GM18909 (cell line): ENCODE data around the gene MRPL58.
"Not testable (repeated sequence)": the region's sequence is repeated elsewhere in the genome, so short reads cannot be mapped to it uniquely, and the experiment has no call there.

ENCODE experiments used
- ATAC-seq: cut with Tn5 transposase; IDR thresholded peaks from one replicate; pipeline ENCODE4 v1.9.1; 2021; ENCODE audit warnings: mild to moderate bottlenecking; ENCODE audit not compliant: unreplicated experiment, poor library complexity

MRPL58 gene

DNA sequence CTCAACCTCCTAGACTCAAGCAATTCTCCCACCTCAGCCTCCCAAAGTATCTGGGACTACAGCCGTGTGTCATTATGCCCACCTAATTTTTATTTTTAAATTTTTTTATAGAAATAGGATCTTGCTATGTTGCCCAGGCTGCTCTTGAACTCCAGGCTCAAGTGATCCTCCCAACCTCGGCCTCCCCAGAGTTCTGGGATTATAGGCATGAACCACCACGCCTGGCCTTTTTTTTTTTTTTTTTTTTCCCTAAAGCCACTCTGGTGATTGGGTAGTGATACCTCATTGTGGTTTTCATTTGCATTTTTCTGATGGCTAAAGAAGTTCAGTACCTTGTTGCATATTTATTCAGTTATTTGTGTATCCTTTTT, 26.3 kb upstream of the MRPL58 start:
- ATAC-seq = no peak

GRCh38 chr17:74987418-74987908, 25.0 kb upstream of the MRPL58 start, which contains the start of gene CDR2L:
CDR2L (plus strand) TSS chr17:74987632; CDS start chr17:74988044, 412 bp downstream.
- ATAC-seq = peak; percentile 85

DNA sequence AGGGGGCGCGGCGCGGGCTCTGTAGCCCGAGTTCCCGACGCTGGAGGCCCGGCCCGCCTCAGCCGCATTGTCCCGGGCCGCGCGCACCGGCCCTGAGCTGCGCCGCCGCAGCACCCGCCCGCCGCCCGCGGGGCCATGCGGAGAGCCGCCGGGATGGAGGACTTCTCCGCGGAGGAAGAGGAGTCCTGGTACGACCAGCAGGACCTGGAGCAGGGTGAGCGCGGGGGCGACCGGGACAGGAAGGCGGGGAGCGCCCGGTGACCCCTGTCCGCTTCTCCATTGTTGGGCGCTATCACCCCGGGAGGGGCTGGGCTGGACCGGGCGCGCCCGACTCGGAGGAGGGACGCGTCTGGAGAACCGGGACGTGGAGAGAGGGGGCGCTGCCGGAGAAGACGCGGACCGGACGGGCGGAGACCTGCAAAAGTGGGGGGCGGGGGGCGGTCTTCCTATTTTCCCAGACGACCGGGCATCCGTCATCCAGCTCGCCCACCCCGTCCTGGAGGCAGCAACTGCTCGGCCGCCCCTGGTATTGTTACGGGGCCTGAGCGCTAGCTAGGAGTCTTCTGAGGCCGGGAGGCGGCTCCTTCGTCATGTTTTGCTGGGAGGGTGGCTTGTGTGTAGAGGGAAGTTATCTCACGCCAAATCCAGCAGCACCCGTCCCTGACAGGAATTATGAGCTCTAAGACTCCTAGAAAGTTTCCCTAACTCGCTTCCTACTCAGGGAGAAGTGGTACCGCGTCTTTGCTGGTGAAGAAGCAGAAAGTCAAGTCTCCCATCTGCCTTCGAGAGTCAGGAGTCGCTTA, 24.4 kb upstream of the MRPL58 start:
- peak; percentile 33 for ATAC-seq

DNA sequence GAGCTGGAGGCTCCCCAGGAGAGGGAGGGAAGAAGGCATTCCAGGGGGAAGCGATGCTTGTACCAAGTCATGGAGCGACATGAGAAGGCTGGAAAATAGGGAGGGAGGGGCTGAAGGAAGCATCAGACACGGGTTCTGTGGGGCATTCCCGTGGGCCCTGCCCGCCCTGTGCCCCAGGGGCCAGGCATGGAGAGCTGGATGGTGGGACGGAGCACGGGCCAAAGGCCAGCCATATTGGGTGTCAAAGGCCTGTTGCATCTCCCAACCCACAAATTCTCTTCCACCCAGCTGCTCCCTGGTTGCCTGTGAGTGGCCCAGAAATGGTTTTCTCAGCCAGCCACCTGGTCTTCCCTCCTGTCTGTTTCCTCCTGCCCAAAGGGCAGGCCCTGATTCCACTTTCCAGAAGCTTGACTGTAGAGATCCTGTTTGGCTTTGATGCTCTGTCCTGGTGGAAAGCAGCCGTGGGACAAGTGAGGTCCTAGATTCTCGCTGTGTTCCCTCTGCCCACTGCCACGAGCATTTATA, 21.8 kb upstream of the MRPL58 start:
- no peak for ATAC-seq

GRCh38 chr17:74992223-74992622, 20.2 kb upstream of the MRPL58 start:
- no peak for ATAC-seq

- no peak for ATAC-seq
Measured at GRCh38 chr17:74994440-74994839, 18.0 kb upstream of the MRPL58 start.

- no peak for ATAC-seq
Measured at GRCh38 chr17:74995847-74996246, 16.6 kb upstream of the MRPL58 start.

DNA sequence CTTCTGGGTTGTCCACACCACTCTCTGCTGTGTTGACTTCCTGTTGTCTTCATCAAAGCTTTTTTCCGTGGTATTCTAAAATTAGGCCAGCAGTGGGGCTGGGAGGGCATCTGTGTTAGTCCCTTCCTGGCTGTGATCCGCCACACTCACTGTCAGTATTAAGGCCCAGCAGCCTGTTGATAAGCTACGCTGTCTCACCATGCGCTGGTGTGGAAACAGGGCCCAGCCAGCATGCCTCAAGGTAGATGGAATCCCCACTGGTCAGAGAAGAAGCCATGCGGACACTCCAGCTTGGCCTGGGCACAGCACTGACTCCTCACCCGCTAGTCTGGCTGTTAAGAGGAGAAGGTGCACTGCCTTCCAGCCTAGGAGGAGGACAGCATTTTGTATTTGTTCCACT, 13.7 kb upstream of the MRPL58 start:
- ATAC-seq = no peak

GRCh38 chr17:74999523-74999922, 12.9 kb upstream of the MRPL58 start:
- no peak for ATAC-seq

DNA sequence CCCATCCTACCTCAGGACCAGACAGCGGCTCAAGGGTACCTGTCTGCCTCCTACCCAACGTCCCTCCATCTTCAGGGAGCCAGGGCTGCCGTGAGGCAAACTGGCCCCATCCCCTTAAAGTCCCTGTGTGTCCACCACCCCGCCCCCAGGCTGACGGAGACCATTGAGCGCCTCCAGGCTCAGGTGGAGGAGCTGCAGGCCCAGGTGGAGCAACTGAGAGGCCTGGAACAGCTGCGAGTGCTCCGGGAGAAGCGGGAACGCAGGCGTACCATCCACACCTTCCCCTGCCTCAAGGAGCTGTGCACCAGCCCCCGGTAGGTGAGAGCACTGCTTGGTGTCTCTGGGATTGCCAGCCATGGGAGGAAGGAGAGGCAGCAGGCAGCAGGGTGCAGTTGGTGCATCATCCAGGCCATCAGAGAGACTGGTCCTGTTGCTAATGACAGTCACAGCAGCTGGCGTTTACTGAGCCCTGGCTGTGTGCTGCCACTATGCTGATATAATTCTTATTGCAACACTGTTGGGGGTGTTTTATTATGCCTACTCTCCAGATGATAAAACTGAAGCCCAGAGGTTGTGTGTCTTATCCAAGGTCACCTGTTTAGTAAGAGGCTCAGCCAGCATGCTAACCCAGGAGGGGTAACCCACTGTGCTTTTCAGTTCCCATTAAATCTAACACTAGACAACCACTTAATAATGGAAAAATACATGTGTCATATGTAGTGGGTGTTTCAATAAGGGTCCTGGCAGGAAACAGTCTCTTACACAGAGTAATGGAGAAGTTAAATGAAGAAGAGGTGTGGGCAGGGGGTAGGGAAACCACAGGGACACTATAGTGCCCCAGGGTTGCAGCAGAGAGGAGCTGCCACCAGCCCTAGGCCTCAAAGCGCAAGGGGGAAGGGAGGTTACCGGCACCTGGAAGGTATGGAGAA, 10.3 kb upstream of the MRPL58 start:
- ATAC-seq = no peak

DNA sequence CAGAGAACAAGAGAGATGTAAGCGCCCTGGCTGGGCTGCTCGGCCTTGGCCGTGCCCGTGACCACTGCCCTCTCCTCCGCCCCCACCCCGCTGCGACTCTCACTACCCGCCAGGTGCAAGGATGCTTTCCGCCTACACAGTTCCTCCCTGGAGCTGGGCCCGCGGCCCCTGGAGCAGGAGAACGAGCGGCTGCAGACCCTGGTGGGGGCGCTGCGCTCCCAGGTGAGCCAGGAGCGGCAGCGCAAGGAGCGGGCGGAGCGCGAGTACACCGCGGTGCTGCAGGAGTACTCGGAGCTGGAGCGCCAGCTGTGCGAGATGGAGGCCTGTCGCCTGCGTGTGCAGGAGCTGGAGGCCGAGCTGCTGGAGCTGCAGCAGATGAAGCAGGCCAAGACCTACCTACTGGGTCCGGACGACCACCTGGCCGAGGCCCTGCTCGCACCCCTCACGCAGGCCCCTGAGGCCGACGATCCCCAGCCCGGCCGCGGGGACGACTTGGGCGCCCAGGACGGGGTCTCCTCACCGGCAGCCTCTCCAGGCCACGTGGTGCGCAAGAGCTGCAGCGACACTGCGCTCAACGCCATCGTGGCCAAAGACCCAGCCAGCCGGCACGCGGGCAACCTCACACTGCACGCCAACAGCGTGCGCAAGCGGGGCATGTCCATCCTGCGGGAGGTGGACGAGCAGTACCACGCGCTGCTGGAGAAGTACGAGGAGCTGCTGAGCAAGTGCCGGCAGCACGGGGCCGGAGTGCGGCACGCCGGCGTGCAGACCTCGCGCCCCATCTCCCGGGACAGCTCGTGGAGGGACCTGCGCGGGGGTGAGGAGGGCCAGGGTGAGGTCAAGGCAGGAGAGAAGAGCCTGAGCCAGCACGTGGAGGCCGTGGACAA, 9.2 kb upstream of the MRPL58 start:
- ATAC-seq = no peak

GRCh38 chr17:75003957-75004355, 8.5 kb upstream of the MRPL58 start:
- ATAC-seq = no peak

DNA sequence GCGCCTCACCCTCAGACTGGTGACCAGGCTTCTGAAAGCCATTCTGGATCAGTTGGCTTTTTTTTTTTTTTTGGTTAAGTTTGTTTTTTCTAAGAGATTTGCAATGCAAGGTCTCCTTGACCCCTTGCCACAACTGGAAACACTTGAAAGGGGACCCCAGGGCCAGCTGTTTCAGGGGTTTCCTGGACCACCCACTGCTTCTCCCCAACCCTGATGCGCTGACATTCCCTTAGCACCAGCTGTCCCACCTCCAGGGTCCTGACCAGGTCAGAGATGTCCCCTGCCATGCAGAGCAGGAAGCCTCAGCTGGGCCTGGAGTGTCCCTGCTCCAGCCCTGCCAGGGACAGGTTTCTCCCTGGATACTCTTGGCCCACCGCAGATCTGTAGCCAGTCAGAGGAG, 8.1 kb upstream of the MRPL58 start:
- ATAC-seq = no peak

GRCh38 chr17:75005291-75005690, 7.2 kb upstream of the MRPL58 start:
- ATAC-seq = no peak

DNA sequence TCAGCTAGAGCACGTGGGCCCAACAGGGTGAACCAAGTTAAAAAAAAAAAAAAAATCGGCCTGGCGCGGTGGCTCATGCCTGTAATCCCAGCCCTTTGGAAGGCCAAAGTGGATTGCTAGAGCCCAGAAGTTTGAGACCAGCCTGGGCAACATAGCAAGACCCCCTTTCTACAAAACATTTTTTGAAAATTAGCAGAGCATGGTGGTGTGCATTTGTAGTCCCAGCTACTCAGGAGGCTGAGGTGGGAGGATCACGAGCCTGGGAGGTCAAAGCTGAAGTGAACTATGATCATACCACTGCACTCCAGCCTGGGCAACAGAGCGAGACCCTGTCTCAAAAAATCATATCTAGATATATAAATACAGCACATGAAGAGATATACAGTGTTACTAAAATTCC, 6.4 kb upstream of the MRPL58 start:
- not testable (repeated sequence) for ATAC-seq

GRCh38 chr17:75006653-75007052, 5.8 kb upstream of the MRPL58 start:
- no peak for ATAC-seq

GRCh38 chr17:75008373-75008772, 4.1 kb upstream of the MRPL58 start:
- no peak for ATAC-seq

- no peak for ATAC-seq
Measured at GRCh38 chr17:75009139-75009724, 3.2 kb upstream of the MRPL58 start.

- ATAC-seq = no peak
Measured at GRCh38 chr17:75010683-75011400, 1.6 kb upstream of the MRPL58 start.
